HepG2 (cell line): ENCODE data around the gene SAPCD1. TPM values are rescaled to one million over a fixed set of nuclear protein-coding genes. Genes with fewer than 3 reads are reported as not detected.

Experiments used
- CENPX ChIP-seq: sonication (generic); formaldehyde crosslinking; IDR thresholded peaks from 2 replicates; pipeline ENCODE4 v1.9.0; 2021; ENCODE audit warnings: mild to moderate bottlenecking, missing genetic modification reagents, moderate library complexity
- ESRRA ChIP-seq: sonication (generic); formaldehyde crosslinking; IDR thresholded peaks from 2 replicates; pipeline ENCODE4 v1.5.1; 2020; ENCODE audit warnings: mild to moderate bottlenecking, low read depth, missing genetic modification reagents
- GZF1 ChIP-seq: sonication (generic); formaldehyde crosslinking; IDR thresholded peaks from 2 replicates; pipeline ENCODE4 v1.5.1; 2020; ENCODE audit warnings: mild to moderate bottlenecking, missing genetic modification reagents
- MAFG ChIP-seq: sonication (generic); formaldehyde crosslinking; IDR thresholded peaks from 2 replicates; pipeline ENCODE4 v1.5.1; 2020; ENCODE audit warnings: mild to moderate bottlenecking, missing genetic modification reagents
- MBD4 ChIP-seq: IDR thresholded peaks from 2 replicates; pipeline ENCODE4 v1.6.1; 2012; ENCODE audit warnings: low read length, inconsistent platforms, borderline replicate concordance
- NFE2L1 ChIP-seq: sonication (generic); formaldehyde crosslinking; IDR thresholded peaks from 2 replicates; pipeline ENCODE4 v1.4.0; 2020; ENCODE audit warnings: missing genetic modification reagents, mild to moderate bottlenecking, borderline replicate concordance
- NONO ChIP-seq, 2 experiments: fragments of 450-650 bp in 1 of 2; sonication (generic) in 1 of 2; formaldehyde crosslinking in 1 of 2; IDR thresholded peaks in 1 of 2; conservative IDR thresholded peaks in 1 of 2; 2 replicates each; pipeline versions ENCODE4 v1.6.1 to v1.8.0; 2017 to 2022; ENCODE audit warnings: mild to moderate bottlenecking in 1 of 2, missing genetic modification reagents in 1 of 2, moderate library complexity in 1 of 2
- ZNF10 ChIP-seq: sonication (generic); formaldehyde crosslinking; IDR thresholded peaks from 2 replicates; pipeline ENCODE4 v1.4.0; 2020; ENCODE audit warnings: mild to moderate bottlenecking, low read depth, missing genetic modification reagents, borderline replicate concordance
- ZNF282 ChIP-seq: fragments of 450-650 bp; IDR thresholded peaks from 2 replicates; pipeline ENCODE4 v1.6.1; 2018; ENCODE audit not compliant: partially characterized antibody
- polyA plus RNA-seq, 8 experiments: library from polyadenylated mRNA; depleted of rRNA in 3 of 8; stranded (reverse) in 7 of 8; unstranded in 1 of 8; fragments of >200 nt; fragmentation: Illumina TruSeq in 4 of 8; extraction: Trizol in 4 of 8; gene quantifications; 2 replicates each; pipeline versions ENCODE4 v1.2.1 to v1.2.3, GENCODE V29; 2011 to 2016; ENCODE audit warnings: low read depth in 4 of 8, missing spikeins in 1 of 8, mixed read lengths in 1 of 8; ENCODE audit not compliant: insufficient read depth in 1 of 8
- total RNA-seq, 5 experiments: library from RNA; depleted of rRNA; stranded (reverse); fragments of >200 nt; fragmentation: Illumina TruSeq; extraction: Trizol; gene quantifications; 2 replicates each; pipeline ENCODE4 v1.2.3, GENCODE V29; 2016; ENCODE audit warnings: low read depth in 1 of 5
- TF ChIP-seq, protein P1 (sequence below): sonication (generic); formaldehyde crosslinking; IDR thresholded peaks from one replicate; pipeline ENCODE4 v1.5.1; 2020; ENCODE audit warnings: mild to moderate bottlenecking, missing genetic modification reagents; ENCODE audit errors: not compliant biosample characterization
- TF ChIP-seq, protein P2 (sequence below): sonication (generic); formaldehyde crosslinking; IDR thresholded peaks from 2 replicates; pipeline ENCODE4 v1.4.0; 2020; ENCODE audit warnings: missing genetic modification reagents
- TF ChIP-seq, protein P3 (sequence below): sonication (generic); formaldehyde crosslinking; IDR thresholded peaks from 2 replicates; pipeline ENCODE4 v1.4.0; 2020; ENCODE audit warnings: missing genetic modification reagents

The SAPCD1 gene
- total and polyA plus RNA-seq, 2 of the 13 experiments (the other 11 are each of a cell fraction or from before 2014, with no cell fraction given), result 2.5 to 3.9 TPM

GRCh38 chr6:31737991-31738979 is 24.2 kb upstream of the SAPCD1 start (continued):
- TF ChIP-seq, protein P1, sequence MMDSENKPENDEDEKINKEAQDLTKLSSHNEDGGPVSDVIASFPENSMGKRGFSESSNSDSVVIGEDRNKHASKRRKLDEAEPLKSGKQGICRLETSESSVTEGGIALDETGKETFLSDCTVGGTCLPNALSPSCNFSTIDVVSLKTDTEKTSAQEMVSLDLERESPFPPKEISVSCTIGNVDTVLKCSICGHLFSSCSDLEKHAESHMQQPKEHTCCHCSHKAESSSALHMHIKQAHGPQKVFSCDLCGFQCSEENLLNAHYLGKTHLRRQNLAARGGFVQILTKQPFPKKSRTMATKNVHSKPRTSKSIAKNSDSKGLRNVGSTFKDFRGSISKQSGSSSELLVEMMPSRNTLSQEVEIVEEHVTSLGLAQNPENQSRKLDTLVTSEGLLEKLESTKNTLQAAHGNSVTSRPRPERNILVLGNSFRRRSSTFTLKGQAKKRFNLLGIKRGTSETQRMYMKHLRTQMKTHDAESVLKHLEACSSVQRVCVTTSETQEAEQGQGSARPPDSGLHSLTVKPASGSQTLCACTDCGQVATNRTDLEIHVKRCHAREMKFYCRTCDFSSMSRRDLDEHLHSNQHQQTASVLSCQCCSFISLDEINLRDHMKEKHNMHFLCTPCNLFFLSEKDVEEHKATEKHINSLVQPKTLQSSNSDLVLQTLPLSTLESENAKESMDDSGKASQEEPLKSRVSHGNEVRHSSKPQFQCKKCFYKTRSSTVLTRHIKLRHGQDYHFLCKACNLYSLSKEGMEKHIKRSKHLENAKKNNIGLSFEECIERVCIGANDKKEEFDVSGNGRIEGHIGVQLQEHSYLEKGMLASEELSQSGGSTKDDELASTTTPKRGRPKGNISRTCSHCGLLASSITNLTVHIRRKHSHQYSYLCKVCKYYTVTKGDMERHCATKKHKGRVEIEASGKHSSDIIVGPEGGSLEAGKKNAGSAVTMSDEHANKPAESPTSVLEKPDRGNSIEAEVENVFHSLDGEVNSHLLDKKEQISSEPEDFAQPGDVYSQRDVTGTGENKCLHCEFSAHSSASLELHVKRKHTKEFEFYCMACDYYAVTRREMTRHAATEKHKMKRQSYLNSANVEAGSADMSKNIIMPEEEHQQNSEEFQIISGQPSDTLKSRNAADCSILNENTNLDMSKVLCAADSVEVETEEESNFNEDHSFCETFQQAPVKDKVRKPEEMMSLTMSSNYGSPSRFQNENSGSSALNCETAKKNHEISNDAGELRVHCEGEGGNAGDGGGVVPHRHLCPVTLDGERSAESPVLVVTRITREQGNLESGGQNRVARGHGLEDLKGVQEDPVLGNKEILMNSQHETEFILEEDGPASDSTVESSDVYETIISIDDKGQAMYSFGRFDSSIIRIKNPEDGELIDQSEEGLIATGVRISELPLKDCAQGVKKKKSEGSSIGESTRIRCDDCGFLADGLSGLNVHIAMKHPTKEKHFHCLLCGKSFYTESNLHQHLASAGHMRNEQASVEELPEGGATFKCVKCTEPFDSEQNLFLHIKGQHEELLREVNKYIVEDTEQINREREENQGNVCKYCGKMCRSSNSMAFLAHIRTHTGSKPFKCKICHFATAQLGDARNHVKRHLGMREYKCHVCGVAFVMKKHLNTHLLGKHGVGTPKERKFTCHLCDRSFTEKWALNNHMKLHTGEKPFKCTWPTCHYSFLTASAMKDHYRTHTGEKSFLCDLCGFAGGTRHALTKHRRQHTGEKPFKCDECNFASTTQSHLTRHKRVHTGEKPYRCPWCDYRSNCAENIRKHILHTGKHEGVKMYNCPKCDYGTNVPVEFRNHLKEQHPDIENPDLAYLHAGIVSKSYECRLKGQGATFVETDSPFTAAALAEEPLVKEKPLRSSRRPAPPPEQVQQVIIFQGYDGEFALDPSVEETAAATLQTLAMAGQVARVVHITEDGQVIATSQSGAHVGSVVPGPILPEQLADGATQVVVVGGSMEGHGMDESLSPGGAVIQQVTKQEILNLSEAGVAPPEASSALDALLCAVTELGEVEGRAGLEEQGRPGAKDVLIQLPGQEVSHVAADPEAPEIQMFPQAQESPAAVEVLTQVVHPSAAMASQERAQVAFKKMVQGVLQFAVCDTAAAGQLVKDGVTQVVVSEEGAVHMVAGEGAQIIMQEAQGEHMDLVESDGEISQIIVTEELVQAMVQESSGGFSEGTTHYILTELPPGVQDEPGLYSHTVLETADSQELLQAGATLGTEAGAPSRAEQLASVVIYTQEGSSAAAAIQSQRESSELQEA (CRISPR knock-in tag), result no peak
- TF ChIP-seq CENPX (CRISPR knock-in tag), result no peak
- no peak for TF ChIP-seq NONO (IDR thresholded peaks at IDR 0.05)
- TF ChIP-seq NONO (CRISPR knock-in tag; conservative IDR thresholded peaks at IDR 0.05), result peak; percentile 84
- TF ChIP-seq ZNF10 (CRISPR knock-in tag), result no peak
- TF ChIP-seq ZNF282, result no peak
- TF ChIP-seq NFE2L1 (CRISPR knock-in tag), result no peak
- TF ChIP-seq, protein P2, sequence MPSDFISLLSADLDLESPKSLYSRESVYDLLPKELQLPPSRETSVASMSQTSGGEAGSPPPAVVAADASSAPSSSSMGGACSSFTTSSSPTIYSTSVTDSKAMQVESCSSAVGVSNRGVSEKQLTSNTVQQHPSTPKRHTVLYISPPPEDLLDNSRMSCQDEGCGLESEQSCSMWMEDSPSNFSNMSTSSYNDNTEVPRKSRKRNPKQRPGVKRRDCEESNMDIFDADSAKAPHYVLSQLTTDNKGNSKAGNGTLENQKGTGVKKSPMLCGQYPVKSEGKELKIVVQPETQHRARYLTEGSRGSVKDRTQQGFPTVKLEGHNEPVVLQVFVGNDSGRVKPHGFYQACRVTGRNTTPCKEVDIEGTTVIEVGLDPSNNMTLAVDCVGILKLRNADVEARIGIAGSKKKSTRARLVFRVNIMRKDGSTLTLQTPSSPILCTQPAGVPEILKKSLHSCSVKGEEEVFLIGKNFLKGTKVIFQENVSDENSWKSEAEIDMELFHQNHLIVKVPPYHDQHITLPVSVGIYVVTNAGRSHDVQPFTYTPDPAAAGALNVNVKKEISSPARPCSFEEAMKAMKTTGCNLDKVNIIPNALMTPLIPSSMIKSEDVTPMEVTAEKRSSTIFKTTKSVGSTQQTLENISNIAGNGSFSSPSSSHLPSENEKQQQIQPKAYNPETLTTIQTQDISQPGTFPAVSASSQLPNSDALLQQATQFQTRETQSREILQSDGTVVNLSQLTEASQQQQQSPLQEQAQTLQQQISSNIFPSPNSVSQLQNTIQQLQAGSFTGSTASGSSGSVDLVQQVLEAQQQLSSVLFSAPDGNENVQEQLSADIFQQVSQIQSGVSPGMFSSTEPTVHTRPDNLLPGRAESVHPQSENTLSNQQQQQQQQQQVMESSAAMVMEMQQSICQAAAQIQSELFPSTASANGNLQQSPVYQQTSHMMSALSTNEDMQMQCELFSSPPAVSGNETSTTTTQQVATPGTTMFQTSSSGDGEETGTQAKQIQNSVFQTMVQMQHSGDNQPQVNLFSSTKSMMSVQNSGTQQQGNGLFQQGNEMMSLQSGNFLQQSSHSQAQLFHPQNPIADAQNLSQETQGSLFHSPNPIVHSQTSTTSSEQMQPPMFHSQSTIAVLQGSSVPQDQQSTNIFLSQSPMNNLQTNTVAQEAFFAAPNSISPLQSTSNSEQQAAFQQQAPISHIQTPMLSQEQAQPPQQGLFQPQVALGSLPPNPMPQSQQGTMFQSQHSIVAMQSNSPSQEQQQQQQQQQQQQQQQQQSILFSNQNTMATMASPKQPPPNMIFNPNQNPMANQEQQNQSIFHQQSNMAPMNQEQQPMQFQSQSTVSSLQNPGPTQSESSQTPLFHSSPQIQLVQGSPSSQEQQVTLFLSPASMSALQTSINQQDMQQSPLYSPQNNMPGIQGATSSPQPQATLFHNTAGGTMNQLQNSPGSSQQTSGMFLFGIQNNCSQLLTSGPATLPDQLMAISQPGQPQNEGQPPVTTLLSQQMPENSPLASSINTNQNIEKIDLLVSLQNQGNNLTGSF, result no peak
- no peak for TF ChIP-seq GZF1 (CRISPR knock-in tag)
- TF ChIP-seq ESRRA (CRISPR knock-in tag), result peak; percentile 58
- TF ChIP-seq MAFG (CRISPR knock-in tag), result no peak
- TF ChIP-seq, protein P3, sequence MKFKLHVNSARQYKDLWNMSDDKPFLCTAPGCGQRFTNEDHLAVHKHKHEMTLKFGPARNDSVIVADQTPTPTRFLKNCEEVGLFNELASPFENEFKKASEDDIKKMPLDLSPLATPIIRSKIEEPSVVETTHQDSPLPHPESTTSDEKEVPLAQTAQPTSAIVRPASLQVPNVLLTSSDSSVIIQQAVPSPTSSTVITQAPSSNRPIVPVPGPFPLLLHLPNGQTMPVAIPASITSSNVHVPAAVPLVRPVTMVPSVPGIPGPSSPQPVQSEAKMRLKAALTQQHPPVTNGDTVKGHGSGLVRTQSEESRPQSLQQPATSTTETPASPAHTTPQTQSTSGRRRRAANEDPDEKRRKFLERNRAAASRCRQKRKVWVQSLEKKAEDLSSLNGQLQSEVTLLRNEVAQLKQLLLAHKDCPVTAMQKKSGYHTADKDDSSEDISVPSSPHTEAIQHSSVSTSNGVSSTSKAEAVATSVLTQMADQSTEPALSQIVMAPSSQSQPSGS, result peak; percentile 79; the same call in 1 of the 2 replicates
- TF ChIP-seq MBD4, result no peak
